Measurements from ENCODE around the gene SPTAN1. TPM values are rescaled to one million over a fixed set of nuclear protein-coding genes. Genes with fewer than 3 reads are reported as not detected.

The SPTAN1 gene
- total RNA-seq, 1 donor from 2014 or later, result 355 TPM

GRCh38 chr9:128603697-128604096, 51.3 kb downstream of the SPTAN1 start:
- no peak for TF ChIP-seq CTCF (IDR thresholded peaks at IDR 0.05)
- Mint-ChIP-seq H3K9me3 (ENCODE audit: unreplicated experiment) (no peaks in the 10 kb centered on the region), H3K27ac (ENCODE audit: unreplicated experiment) (no peak overlapping the region), H3K4me1 (ENCODE audit: unreplicated experiment) (no peaks in the 10 kb centered on the region), H3K4me3 (ENCODE audit: unreplicated experiment) (no peak overlapping the region), H3K27me3 (ENCODE audit: unreplicated experiment) (no peaks in the 10 kb centered on the region), H3K36me3 (ENCODE audit: unreplicated experiment) (peaks cover 58% of the 10 kb centered on the region)
- no peak for DNase-seq (ENCODE audit: extremely low spot score, unreplicated experiment)

DNA sequence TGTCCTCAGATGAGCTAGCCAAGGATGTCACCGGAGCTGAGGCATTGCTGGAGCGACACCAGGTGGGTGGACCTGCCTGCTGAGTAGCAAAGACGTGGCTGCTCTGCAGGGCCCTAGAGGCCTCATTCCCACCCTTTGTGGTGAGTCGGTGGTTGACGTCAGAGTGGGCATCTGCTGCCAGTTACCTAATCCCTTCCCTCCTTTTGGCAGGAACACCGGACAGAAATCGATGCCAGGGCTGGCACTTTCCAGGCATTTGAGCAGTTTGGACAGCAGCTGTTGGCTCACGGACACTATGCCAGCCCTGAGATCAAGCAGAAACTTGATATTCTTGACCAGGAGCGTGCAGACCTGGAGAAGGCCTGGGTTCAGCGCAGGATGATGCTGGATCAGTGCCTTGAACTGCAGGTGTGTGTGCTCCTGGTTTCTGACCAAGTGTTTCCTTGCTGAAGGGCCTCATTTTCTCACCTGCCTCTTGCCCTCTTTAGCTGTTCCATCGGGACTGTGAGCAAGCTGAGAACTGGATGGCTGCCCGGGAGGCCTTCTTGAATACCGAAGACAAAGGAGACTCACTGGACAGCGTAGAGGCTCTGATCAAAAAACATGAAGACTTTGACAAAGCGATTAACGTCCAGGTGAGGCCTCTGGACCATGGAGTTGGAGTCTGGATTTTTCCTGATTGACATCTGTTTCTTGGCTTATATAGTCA, 55.4 kb downstream of the SPTAN1 start:
- Mint-ChIP-seq H3K4me3 (ENCODE audit: unreplicated experiment) (no peak overlapping the region), H3K27me3 (ENCODE audit: unreplicated experiment) (no peaks in the 10 kb centered on the region), H3K9me3 (ENCODE audit: unreplicated experiment) (no peaks in the 10 kb centered on the region), H3K36me3 (ENCODE audit: unreplicated experiment) (peaks cover 65% of the 10 kb centered on the region), H3K4me1 (ENCODE audit: unreplicated experiment) (no peaks in the 10 kb centered on the region), H3K27ac (ENCODE audit: unreplicated experiment) (no peak overlapping the region)
- no peak for TF ChIP-seq CTCF (IDR thresholded peaks at IDR 0.05)
- DNase-seq (ENCODE audit: extremely low spot score, unreplicated experiment), result no peak

DNA sequence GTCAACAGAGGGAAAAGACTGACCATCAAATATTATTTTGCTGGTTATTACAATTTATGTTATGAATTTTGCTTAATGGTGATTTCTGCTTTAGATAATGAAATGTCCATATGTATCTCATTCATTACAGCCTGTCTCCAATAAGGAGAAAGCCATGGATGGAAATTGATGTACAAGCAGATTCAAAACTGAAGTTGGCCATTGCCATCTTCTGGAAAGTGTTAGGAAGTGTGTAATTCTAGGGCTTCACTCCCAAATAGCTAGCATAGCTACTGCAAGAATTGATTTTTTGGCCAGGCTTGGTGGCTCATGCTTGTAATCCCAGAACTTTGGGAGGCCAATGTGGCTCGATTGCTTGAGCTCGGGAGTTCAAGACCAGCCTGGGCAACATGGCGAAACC, 58.5 kb downstream of the SPTAN1 start:
- H3K36me3 Mint-ChIP-seq (ENCODE audit: unreplicated experiment), result peaks cover 63% of the 10 kb centered on the region
- no peaks in the 10 kb centered on the region for H3K9me3 Mint-ChIP-seq (ENCODE audit: unreplicated experiment)
- no peak overlapping the region for H3K4me3 Mint-ChIP-seq (ENCODE audit: unreplicated experiment)

GRCh38 chr9:128611600-128612394, 59.4 kb downstream of the SPTAN1 start:
- H3K27ac Mint-ChIP-seq (ENCODE audit: unreplicated experiment), result no peak overlapping the region
- no peaks in the 10 kb centered on the region for H3K27me3 Mint-ChIP-seq (ENCODE audit: unreplicated experiment)
- no peaks in the 10 kb centered on the region for H3K9me3 Mint-ChIP-seq (ENCODE audit: unreplicated experiment)
- no peaks in the 10 kb centered on the region for H3K4me1 Mint-ChIP-seq (ENCODE audit: unreplicated experiment)
- no peak for DNase-seq (ENCODE audit: extremely low spot score, unreplicated experiment)
- H3K36me3 Mint-ChIP-seq (ENCODE audit: unreplicated experiment), result peaks cover 64% of the 10 kb centered on the region
- no peak overlapping the region for H3K4me3 Mint-ChIP-seq (ENCODE audit: unreplicated experiment)
- no peak for TF ChIP-seq CTCF (IDR thresholded peaks at IDR 0.05)

More for the DNA sequence above, 58.5 kb downstream of the SPTAN1 start:
- no peak for TF ChIP-seq CTCF (IDR thresholded peaks at IDR 0.05)
- Mint-ChIP-seq H3K4me1 (ENCODE audit: unreplicated experiment) (no peaks in the 10 kb centered on the region), H3K27ac (ENCODE audit: unreplicated experiment) (no peak overlapping the region), H3K27me3 (ENCODE audit: unreplicated experiment) (no peaks in the 10 kb centered on the region)
- no peak for DNase-seq (ENCODE audit: extremely low spot score, unreplicated experiment)

- no peak overlapping the region for H3K27ac Mint-ChIP-seq (ENCODE audit: unreplicated experiment)
- H3K36me3 Mint-ChIP-seq (ENCODE audit: unreplicated experiment), result peaks cover 58% of the 10 kb centered on the region
- no peaks in the 10 kb centered on the region for H3K9me3 Mint-ChIP-seq (ENCODE audit: unreplicated experiment)
- TF ChIP-seq CTCF (IDR thresholded peaks at IDR 0.05), result no peak
- no peaks in the 10 kb centered on the region for H3K27me3 Mint-ChIP-seq (ENCODE audit: unreplicated experiment)
- no peak for DNase-seq (ENCODE audit: extremely low spot score, unreplicated experiment)
- H3K4me3 Mint-ChIP-seq (ENCODE audit: unreplicated experiment), result no peak overlapping the region
- no peaks in the 10 kb centered on the region for H3K4me1 Mint-ChIP-seq (ENCODE audit: unreplicated experiment)
Observed at GRCh38 chr9:128614728-128615127, 62.3 kb downstream of the SPTAN1 start.

Data from osteocyte (in vitro differentiated cells).